Heart left ventricle (tissue), 13 donors: ENCODE data around the gene SH3TC1.

Experiments used
- POLR2A ChIP-seq, 2 donors: fragments of 450-650 bp; IDR thresholded peaks; one replicate each; pipeline ENCODE4 v1.6.1; 2017; ENCODE audit warnings: antibody characterized with exemption in 2 of 2, mild to moderate bottlenecking in 2 of 2, moderate library complexity in 2 of 2
- TF ChIP-seq, protein P1 (sequence below), 12 donors: fragments of 200-600 bp; sonication (generic) in 4 of 12; IDR thresholded peaks; one replicate each; pipeline versions ENCODE4 v1.5.0 to v1.8.0; 2018 to 2022; ENCODE audit warnings: antibody characterized with exemption in 12 of 12, mild to moderate bottlenecking in 5 of 12
- donor health status: ischemic (EF 13 %, LVEDD 7.1; RV severe dilation, severe dysfunction).
- donor health status: DM: no; HTN: yes; CAD: no.
- donor health status: DM: no; HTN: no; CAD: no.
- donor health status: ischemic (EF 25% LVEDD 6.9; RV normal size, moderate dysfunction).
- donor health status: ischemic (EF 25% LVEDD 5.7; RV mildly dilated, moderate dysfunction).
- donor health status: ischemic (EF 35%, LVEDD 5.7; RV mildly dilated, moderate dysfunction).
- donor health status: nonischemic (EF 11% LVEDD 7.7; RV severe dilation, severe dysfunction).
- donor health status: DM: yes; HTN: yes; CAD: no.
- donor health status: PGD.
- donor health status: ischemic (EF 29% LVEDD 5.4; RV normal size, mild dysfunction).
- donor health status: nonischemic (EF 23%, LVEDD 6.1; RV moderate dilation, normal function).

DNA sequence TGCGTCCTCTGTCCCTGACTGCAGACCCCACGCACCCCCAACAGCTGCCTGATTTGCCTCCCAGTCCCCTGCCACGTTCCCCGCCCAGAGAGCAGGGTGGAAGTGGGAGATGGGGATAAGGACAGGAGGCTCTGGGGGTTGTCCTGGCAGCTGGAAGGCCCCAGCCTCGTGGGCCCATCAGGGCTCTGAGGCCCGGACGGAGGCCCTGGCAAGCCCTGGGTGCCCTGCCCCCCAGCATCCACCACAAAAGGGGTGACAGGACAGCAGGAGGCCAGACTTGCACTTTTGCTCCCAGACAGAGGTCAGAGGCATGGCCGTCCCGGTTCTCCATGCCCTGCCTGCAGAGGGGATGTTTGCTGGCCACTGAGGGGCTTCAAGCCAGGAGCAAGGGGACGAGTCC, 4.7 kb downstream of the SH3TC1 start:
- no peak for TF ChIP-seq POLR2A (IDR thresholded peaks at IDR 0.05)
- TF ChIP-seq, protein P1, sequence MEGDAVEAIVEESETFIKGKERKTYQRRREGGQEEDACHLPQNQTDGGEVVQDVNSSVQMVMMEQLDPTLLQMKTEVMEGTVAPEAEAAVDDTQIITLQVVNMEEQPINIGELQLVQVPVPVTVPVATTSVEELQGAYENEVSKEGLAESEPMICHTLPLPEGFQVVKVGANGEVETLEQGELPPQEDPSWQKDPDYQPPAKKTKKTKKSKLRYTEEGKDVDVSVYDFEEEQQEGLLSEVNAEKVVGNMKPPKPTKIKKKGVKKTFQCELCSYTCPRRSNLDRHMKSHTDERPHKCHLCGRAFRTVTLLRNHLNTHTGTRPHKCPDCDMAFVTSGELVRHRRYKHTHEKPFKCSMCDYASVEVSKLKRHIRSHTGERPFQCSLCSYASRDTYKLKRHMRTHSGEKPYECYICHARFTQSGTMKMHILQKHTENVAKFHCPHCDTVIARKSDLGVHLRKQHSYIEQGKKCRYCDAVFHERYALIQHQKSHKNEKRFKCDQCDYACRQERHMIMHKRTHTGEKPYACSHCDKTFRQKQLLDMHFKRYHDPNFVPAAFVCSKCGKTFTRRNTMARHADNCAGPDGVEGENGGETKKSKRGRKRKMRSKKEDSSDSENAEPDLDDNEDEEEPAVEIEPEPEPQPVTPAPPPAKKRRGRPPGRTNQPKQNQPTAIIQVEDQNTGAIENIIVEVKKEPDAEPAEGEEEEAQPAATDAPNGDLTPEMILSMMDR (IDR thresholded peaks at IDR 0.05) = no peak
